HUES6 (cell line): ENCODE results near the gene SLC11A2.
A peak's percentile ranks its signal among the peaks of the same experiment; 100 is the strongest.
"Not testable (repeated sequence)": the region's sequence is repeated elsewhere in the genome, so short reads cannot be mapped to it uniquely, and the experiment has no call there.

ENCODE experiments used
- H3K27ac ChIP-seq: 2 replicates; pipeline ENCODE4 v1.7.0; 2013; ENCODE audit warnings: low read depth, mild to moderate bottlenecking, low read length, inconsistent platforms
- H3K27me3 ChIP-seq: 2 replicates; pipeline ENCODE4 v1.6.1; 2013; ENCODE audit warnings: low read length; ENCODE audit not compliant: control insufficient read depth, insufficient read depth
- H3K36me3 ChIP-seq: 2 replicates; pipeline ENCODE4 v1.6.1; 2013; ENCODE audit warnings: low read length; ENCODE audit not compliant: control insufficient read depth, insufficient read depth
- H3K4me1 ChIP-seq: 2 replicates; pipeline ENCODE4 v1.6.1; 2013; ENCODE audit warnings: low read length; ENCODE audit not compliant: control insufficient read depth, insufficient read depth
- H3K4me3 ChIP-seq: 2 replicates; pipeline ENCODE4 v1.5.1; 2013; ENCODE audit warnings: low read depth, low read length
- H3K9ac ChIP-seq: one replicate; pipeline ENCODE4 v1.6.1; 2013; ENCODE audit warnings: mild to moderate bottlenecking, low read length
- H3K9me3 ChIP-seq: 2 replicates; pipeline ENCODE4 v1.6.1; 2013; ENCODE audit warnings: low read depth, low read length; ENCODE audit not compliant: control insufficient read depth, insufficient read depth

SLC11A2 gene

GRCh38 chr12:51025338-51025835 lies 797 bp downstream of the SLC11A2 start:
- H3K27ac ChIP-seq: peak overlapping the region; percentile 97

DNA sequence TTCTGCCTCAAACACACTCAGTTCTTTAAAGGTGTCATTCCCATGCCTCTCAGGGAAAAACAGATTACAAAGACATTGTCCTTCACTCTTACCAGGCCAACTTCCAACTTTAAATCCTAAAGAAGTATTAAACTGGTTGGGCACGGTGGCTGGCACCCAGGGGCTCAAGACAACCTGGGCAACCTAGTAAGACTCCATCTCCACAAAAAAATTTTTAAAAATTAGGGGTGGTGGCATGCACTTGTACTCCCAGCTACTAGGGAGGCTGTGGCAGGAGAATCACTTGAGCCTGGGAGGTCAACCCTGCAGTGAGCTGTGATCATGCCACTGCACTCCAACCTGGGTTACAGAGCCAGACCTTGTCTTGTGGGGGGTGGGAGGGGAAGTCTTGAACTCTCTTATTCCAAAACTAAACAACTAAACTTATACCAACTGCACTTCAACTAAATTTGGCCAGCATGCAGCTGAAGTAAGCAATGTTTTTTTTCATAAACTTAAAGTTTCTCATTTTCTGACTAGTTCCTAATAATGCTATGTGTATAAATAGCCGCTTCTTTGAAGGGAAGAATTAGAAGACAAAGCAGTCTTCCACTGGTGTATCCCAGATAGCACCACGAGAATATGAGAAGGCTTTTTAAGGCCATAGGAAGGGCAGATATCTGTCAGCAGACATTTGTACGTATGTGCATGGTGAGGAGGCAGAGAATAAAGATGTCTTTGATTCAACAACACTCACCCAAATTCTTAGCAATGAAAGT lies 2.4 kb downstream of the SLC11A2 start:
- Histone ChIP-seq H3K27ac (no peak overlapping the region), H3K9me3 (no peaks in the 10 kb centered on the region), H3K4me3 (peak overlapping the region; percentile 85), H3K4me1 (peaks cover 25% of the 10 kb centered on the region), H3K36me3 (no peaks in the 10 kb centered on the region), H3K9ac (peak overlapping the region; percentile 60), H3K27me3 (no peaks in the 10 kb centered on the region)

More at GRCh38 chr12:51025338-51025835, 797 bp downstream of the SLC11A2 start:
- peaks cover 27% of the 10 kb centered on the region for H3K4me1 ChIP-seq
- no peaks in the 10 kb centered on the region for H3K36me3 ChIP-seq
- H3K9ac ChIP-seq: peak overlapping the region; percentile 94
- H3K4me3 ChIP-seq: peak overlapping the region; percentile 85
- no peaks in the 10 kb centered on the region for H3K9me3 ChIP-seq
- H3K27me3 ChIP-seq: no peaks in the 10 kb centered on the region

- Histone ChIP-seq H3K4me3 (no peak overlapping the region), H3K9ac (no peak overlapping the region), H3K4me1 (peaks cover 13% of the 10 kb centered on the region), H3K27ac (no peak overlapping the region), H3K36me3 (no peaks in the 10 kb centered on the region), H3K27me3 (no peaks in the 10 kb centered on the region), H3K9me3 (no peaks in the 10 kb centered on the region)
Measured at GRCh38 chr12:51021694-51022093, 4.5 kb downstream of the SLC11A2 start.

- no peak overlapping the region for H3K9ac ChIP-seq
- no peaks in the 10 kb centered on the region for H3K9me3 ChIP-seq
- H3K27me3 ChIP-seq: no peaks in the 10 kb centered on the region
- no peaks in the 10 kb centered on the region for H3K36me3 ChIP-seq
- no peak overlapping the region for H3K4me3 ChIP-seq
- no peak overlapping the region for H3K27ac ChIP-seq
- peaks cover 11% of the 10 kb centered on the region for H3K4me1 ChIP-seq
Measured at GRCh38 chr12:51020448-51021182, 5.6 kb downstream of the SLC11A2 start.

- Histone ChIP-seq H3K4me1 (peaks cover 11% of the 10 kb centered on the region), H3K9ac (no peak overlapping the region), H3K9me3 (no peaks in the 10 kb centered on the region), H3K27me3 (no peaks in the 10 kb centered on the region), H3K4me3 (no peak overlapping the region), H3K36me3 (no peaks in the 10 kb centered on the region), H3K27ac (no peak overlapping the region)
Measured at GRCh38 chr12:51019927-51020326, 6.3 kb downstream of the SLC11A2 start.

GRCh38 chr12:51018956-51019355 lies 7.2 kb downstream of the SLC11A2 start:
- H3K27me3 ChIP-seq: no peaks in the 10 kb centered on the region
- no peaks in the 10 kb centered on the region for H3K36me3 ChIP-seq
- H3K9me3 ChIP-seq: no peaks in the 10 kb centered on the region
- no peak overlapping the region for H3K27ac ChIP-seq
- peaks cover 2% of the 10 kb centered on the region for H3K4me1 ChIP-seq
- H3K9ac ChIP-seq: no peak overlapping the region
- no peak overlapping the region for H3K4me3 ChIP-seq

DNA sequence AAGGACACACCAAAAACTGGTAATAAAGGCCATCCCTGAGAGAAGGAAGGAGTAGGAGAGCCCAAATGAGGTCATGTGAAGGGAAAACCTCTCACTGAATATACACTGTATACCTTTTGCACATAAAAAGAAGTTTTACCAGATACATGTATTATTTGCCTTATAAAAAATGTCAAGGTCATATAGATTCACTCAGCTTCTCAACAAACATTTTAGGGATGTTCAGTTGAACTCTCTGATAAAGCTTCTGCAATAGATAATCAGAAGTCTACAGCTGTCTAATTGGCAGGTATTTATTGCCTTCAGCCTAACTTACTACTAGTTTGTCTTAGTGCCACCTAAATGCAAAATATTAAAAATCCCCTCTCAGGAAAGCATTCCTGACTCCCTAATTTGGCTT lies 8.7 kb downstream of the SLC11A2 start:
- no peaks in the 10 kb centered on the region; the same call in 1 of the 2 replicates for H3K4me1 ChIP-seq
- H3K9me3 ChIP-seq: no peaks in the 10 kb centered on the region

DNA sequence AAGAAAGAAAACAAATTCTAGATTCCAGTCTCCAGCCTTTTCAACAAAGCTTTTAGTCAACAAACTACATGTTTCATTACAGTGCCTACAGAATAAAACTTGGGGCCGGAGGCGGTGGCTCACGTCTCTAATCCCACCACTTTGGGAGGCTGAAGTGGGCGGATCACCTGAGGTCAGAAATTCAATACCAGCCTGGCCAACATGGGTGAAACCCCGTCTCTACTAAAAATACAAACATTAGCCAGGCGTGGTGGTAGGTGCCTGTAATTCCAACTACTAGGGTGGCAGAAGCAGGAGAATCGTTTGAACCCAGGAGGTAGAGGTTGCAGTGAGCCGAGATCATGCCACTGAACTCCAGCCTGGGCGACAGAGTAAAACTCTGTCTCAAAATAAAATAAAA lies 11.7 kb downstream of the SLC11A2 start:
- not testable (repeated sequence) for H3K27ac ChIP-seq, H3K9ac ChIP-seq, H3K9me3 ChIP-seq, H3K4me1 ChIP-seq, H3K27me3 ChIP-seq, H3K36me3 ChIP-seq, H3K4me3 ChIP-seq

More for the DNA sequence above, 8.7 kb downstream of the SLC11A2 start:
- no peak overlapping the region for H3K9ac ChIP-seq
- no peak overlapping the region for H3K27ac ChIP-seq
- no peak overlapping the region for H3K4me3 ChIP-seq
- no peaks in the 10 kb centered on the region for H3K27me3 ChIP-seq
- no peaks in the 10 kb centered on the region for H3K36me3 ChIP-seq

DNA sequence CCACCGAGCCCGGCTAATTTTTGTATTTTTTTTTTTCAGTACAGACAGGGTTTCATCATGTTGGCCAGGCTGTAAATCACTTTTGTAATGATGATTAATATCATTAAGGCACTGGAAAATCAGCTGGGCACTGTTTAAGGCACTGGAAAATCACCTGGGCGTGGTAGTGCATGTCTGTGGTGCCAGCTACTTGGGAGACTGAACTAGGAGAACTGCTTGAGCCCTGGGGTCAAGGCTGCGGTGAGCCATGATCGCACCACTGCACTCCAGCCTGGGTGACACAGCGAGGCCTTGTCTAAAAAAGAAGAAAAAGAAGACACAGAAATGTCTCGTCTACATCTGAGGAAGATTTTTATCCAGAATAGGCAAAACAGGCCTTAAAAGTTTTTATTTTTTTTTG lies 12.7 kb downstream of the SLC11A2 start:
- H3K27ac ChIP-seq: no peak overlapping the region
- peaks cover under 1% of the 10 kb centered on the region; the same call in 1 of the 2 replicates for H3K36me3 ChIP-seq
- H3K4me3 ChIP-seq: no peak overlapping the region
- H3K9me3 ChIP-seq: no peaks in the 10 kb centered on the region
- H3K4me1 ChIP-seq: peaks cover 11% of the 10 kb centered on the region; the same call in 1 of the 2 replicates
- H3K27me3 ChIP-seq: no peaks in the 10 kb centered on the region
- H3K9ac ChIP-seq: no peak overlapping the region

DNA sequence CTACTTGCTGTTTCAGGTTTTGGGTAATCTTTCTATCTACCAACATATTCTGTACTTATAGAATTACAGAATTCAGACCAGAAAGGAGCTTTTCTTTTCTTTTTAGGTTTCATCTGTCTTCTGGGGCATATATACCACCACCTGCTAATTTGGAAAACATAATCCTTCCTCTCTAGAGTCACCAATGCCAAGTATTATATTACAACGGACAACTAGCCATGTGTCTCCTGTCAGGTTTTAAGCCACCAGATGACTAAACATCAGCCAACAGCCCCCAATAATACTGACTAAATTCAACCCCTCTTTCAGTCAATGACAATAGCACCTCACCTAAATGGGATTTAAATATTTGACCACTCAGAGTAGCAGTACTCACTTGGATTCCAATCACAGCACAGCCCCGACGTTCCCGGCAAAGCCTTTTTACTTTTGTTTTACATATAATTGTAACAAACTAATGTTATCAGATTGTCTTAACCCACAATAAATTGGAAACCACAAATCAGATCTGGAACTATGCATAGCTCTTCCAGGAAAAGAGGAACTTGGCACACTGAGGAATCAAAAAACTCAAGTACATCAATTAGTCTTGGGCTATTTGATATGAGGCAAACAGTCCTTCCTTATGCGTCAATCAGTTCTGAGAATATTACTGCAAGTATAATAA lies 13.5 kb downstream of the SLC11A2 start:
- H3K4me1 ChIP-seq: peaks cover 11% of the 10 kb centered on the region; the same call in 1 of the 2 replicates
- H3K27ac ChIP-seq: no peak overlapping the region
- no peak overlapping the region for H3K9ac ChIP-seq
- H3K9me3 ChIP-seq: no peaks in the 10 kb centered on the region
- H3K27me3 ChIP-seq: no peaks in the 10 kb centered on the region
- H3K36me3 ChIP-seq: peaks cover 7% of the 10 kb centered on the region
- no peak overlapping the region for H3K4me3 ChIP-seq
